ENCODE data around the gene TACO1.
A peak's percentile ranks its signal among the peaks of the same experiment; 100 is the strongest.

TACO1 gene

GRCh38 chr17:63579633-63580032 is 21.1 kb upstream of the TACO1 start:
- no peak for DNase-seq
- H3K27ac Mint-ChIP-seq, result no peak overlapping the region
- no peak for ATAC-seq
- no peak overlapping the region for H3K4me3 Mint-ChIP-seq
- H3K9me3 Mint-ChIP-seq, result no peaks in the 10 kb centered on the region
- H3K36me3 Mint-ChIP-seq (ENCODE audit: low read depth), result peaks cover 17% of the 10 kb centered on the region
- no peaks in the 10 kb centered on the region for H3K27me3 Mint-ChIP-seq
- peaks cover under 1% of the 10 kb centered on the region for H3K4me1 Mint-ChIP-seq

GRCh38 chr17:63587770-63588169 is 12.9 kb upstream of the TACO1 start:
- peaks cover 45% of the 10 kb centered on the region for H3K36me3 Mint-ChIP-seq (ENCODE audit: low read depth)
- no peaks in the 10 kb centered on the region for H3K9me3 Mint-ChIP-seq
- no peak for DNase-seq
- H3K27me3 Mint-ChIP-seq, result no peaks in the 10 kb centered on the region
- no peak for ATAC-seq
- H3K27ac Mint-ChIP-seq, result no peak overlapping the region
- H3K4me1 Mint-ChIP-seq, result peaks cover 13% of the 10 kb centered on the region
- no peak overlapping the region for H3K4me3 Mint-ChIP-seq

GRCh38 chr17:63588797-63589196 is 11.9 kb upstream of the TACO1 start:
- H3K27me3 Mint-ChIP-seq, result no peaks in the 10 kb centered on the region
- no peak for DNase-seq

GRCh38 chr17:63589646-63590045 is 11.0 kb upstream of the TACO1 start:
- Mint-ChIP-seq H3K36me3 (ENCODE audit: low read depth) (peaks cover 41% of the 10 kb centered on the region), H3K9me3 (no peaks in the 10 kb centered on the region), H3K4me1 (peaks cover 12% of the 10 kb centered on the region), H3K4me3 (no peak overlapping the region), H3K27me3 (no peaks in the 10 kb centered on the region), H3K27ac (no peak overlapping the region)
- no peak for ATAC-seq
- no peak for DNase-seq

More at GRCh38 chr17:63588797-63589196, 11.9 kb upstream of the TACO1 start:
- ATAC-seq, result no peak
- peaks cover 39% of the 10 kb centered on the region for H3K36me3 Mint-ChIP-seq (ENCODE audit: low read depth)
- no peaks in the 10 kb centered on the region for H3K9me3 Mint-ChIP-seq
- peaks cover 13% of the 10 kb centered on the region for H3K4me1 Mint-ChIP-seq
- H3K27ac Mint-ChIP-seq, result no peak overlapping the region
- no peak overlapping the region for H3K4me3 Mint-ChIP-seq

GRCh38 chr17:63592797-63593196 is 7.9 kb upstream of the TACO1 start:
- Mint-ChIP-seq H3K27me3 (no peaks in the 10 kb centered on the region), H3K4me3 (no peak overlapping the region), H3K9me3 (no peaks in the 10 kb centered on the region), H3K36me3 (ENCODE audit: low read depth) (peaks cover 28% of the 10 kb centered on the region), H3K4me1 (peaks cover 6% of the 10 kb centered on the region), H3K27ac (no peak overlapping the region)
- DNase-seq (no peak), ATAC-seq (no peak)

GRCh38 chr17:63595132-63595531 is 5.6 kb upstream of the TACO1 start:
- ATAC-seq (no peak), DNase-seq (no peak)
- Mint-ChIP-seq H3K27ac (no peak overlapping the region), H3K9me3 (no peaks in the 10 kb centered on the region), H3K4me3 (no peak overlapping the region), H3K4me1 (peaks cover 21% of the 10 kb centered on the region), H3K36me3 (ENCODE audit: low read depth) (peaks cover 13% of the 10 kb centered on the region), H3K27me3 (no peaks in the 10 kb centered on the region)

- Mint-ChIP-seq H3K4me1 (peaks cover 35% of the 10 kb centered on the region), H3K27me3 (no peaks in the 10 kb centered on the region), H3K36me3 (ENCODE audit: low read depth) (peaks cover 6% of the 10 kb centered on the region), H3K4me3 (no peak overlapping the region), H3K27ac (no peak overlapping the region), H3K9me3 (no peaks in the 10 kb centered on the region)
- ATAC-seq (no peak), DNase-seq (no peak)
Measured at GRCh38 chr17:63596856-63597586, 3.7 kb upstream of the TACO1 start.

- no peaks in the 10 kb centered on the region for H3K27me3 Mint-ChIP-seq
- H3K9me3 Mint-ChIP-seq, result no peaks in the 10 kb centered on the region
- H3K36me3 Mint-ChIP-seq (ENCODE audit: low read depth), result peaks cover 6% of the 10 kb centered on the region
- peaks cover 37% of the 10 kb centered on the region for H3K4me1 Mint-ChIP-seq
- H3K27ac Mint-ChIP-seq, result no peak overlapping the region
- peak; percentile 26 for ATAC-seq
- no peak for DNase-seq
- no peak overlapping the region for H3K4me3 Mint-ChIP-seq
Measured at GRCh38 chr17:63598281-63598680, 2.4 kb upstream of the TACO1 start.

- peak overlapping the region; percentile 89 for H3K27ac Mint-ChIP-seq
- DNase-seq, result no peak
- no peak for ATAC-seq
- H3K27me3 Mint-ChIP-seq, result no peaks in the 10 kb centered on the region
- H3K9me3 Mint-ChIP-seq, result no peaks in the 10 kb centered on the region
- peak overlapping the region; percentile 96 for H3K4me3 Mint-ChIP-seq
- H3K4me1 Mint-ChIP-seq, result peaks cover 37% of the 10 kb centered on the region
- H3K36me3 Mint-ChIP-seq (ENCODE audit: low read depth), result peaks cover 6% of the 10 kb centered on the region
Measured at GRCh38 chr17:63601439-63602371, 1.0 kb downstream of the TACO1 start.

- no peaks in the 10 kb centered on the region for H3K9me3 Mint-ChIP-seq
- H3K36me3 Mint-ChIP-seq (ENCODE audit: low read depth), result peaks cover 9% of the 10 kb centered on the region
- no peak overlapping the region for H3K4me3 Mint-ChIP-seq
- DNase-seq (no peak), ATAC-seq (no peak)
- H3K4me1 Mint-ChIP-seq, result peaks cover 27% of the 10 kb centered on the region
- H3K27me3 Mint-ChIP-seq, result no peaks in the 10 kb centered on the region
- peak overlapping the region; percentile 66 for H3K27ac Mint-ChIP-seq
Measured at GRCh38 chr17:63609816-63610573, 9.3 kb downstream of the TACO1 start.

GRCh38 chr17:63610854-63611253 is 10.2 kb downstream of the TACO1 start:
- no peak for DNase-seq
- H3K27me3 Mint-ChIP-seq, result no peaks in the 10 kb centered on the region
- peaks cover 27% of the 10 kb centered on the region for H3K4me1 Mint-ChIP-seq
- peak overlapping the region; percentile 66 for H3K27ac Mint-ChIP-seq
- H3K9me3 Mint-ChIP-seq, result no peaks in the 10 kb centered on the region
- peaks cover 9% of the 10 kb centered on the region for H3K36me3 Mint-ChIP-seq (ENCODE audit: low read depth)
- H3K4me3 Mint-ChIP-seq, result no peak overlapping the region
- ATAC-seq, result no peak

- Mint-ChIP-seq H3K27me3 (no peaks in the 10 kb centered on the region), H3K4me3 (no peak overlapping the region), H3K4me1 (peaks cover 27% of the 10 kb centered on the region), H3K27ac (peak overlapping the region; percentile 62), H3K36me3 (ENCODE audit: low read depth) (peaks cover 9% of the 10 kb centered on the region), H3K9me3 (no peaks in the 10 kb centered on the region)
- ATAC-seq (peak; percentile 47), DNase-seq (no peak)
Measured at GRCh38 chr17:63611354-63611753, 10.7 kb downstream of the TACO1 start.

- peaks cover 27% of the 10 kb centered on the region for H3K4me1 Mint-ChIP-seq
- no peaks in the 10 kb centered on the region for H3K27me3 Mint-ChIP-seq
- DNase-seq, result no peak
- no peak overlapping the region for H3K27ac Mint-ChIP-seq
- ATAC-seq, result no peak
- H3K36me3 Mint-ChIP-seq (ENCODE audit: low read depth), result peaks cover 4% of the 10 kb centered on the region
- no peak overlapping the region for H3K4me3 Mint-ChIP-seq
- no peaks in the 10 kb centered on the region for H3K9me3 Mint-ChIP-seq
Measured at GRCh38 chr17:63613663-63614062, 13.0 kb downstream of the TACO1 start.

GRCh38 chr17:63621229-63621683 is 20.6 kb downstream of the TACO1 start:
- no peak for ATAC-seq
- no peaks in the 10 kb centered on the region for H3K9me3 Mint-ChIP-seq
- DNase-seq, result no peak
- peaks cover 33% of the 10 kb centered on the region for H3K4me1 Mint-ChIP-seq
- H3K4me3 Mint-ChIP-seq, result peak overlapping the region; percentile 85
- peak overlapping the region; percentile 40 for H3K27ac Mint-ChIP-seq
- H3K27me3 Mint-ChIP-seq, result no peaks in the 10 kb centered on the region
- H3K36me3 Mint-ChIP-seq (ENCODE audit: low read depth), result no peaks in the 10 kb centered on the region
